HEK293T (cell line): ENCODE data around the gene PRKAG2.

Source experiments
- CTCF ChIA-PET: fragments of 350-600 bp; formaldehyde crosslinking; extraction: SDS; loops from one replicate; lab custom pipeline; 2021; ENCODE audit warnings: antibody characterized with exemption, inconsistent platforms; lab: Yijun Ruan, JAX
- POLR2A ChIA-PET: fragments of 350-600 bp; formaldehyde crosslinking; extraction: SDS; loops from one replicate; lab custom pipeline; 2020; ENCODE audit warnings: antibody characterized with exemption, inconsistent platforms; lab: Yijun Ruan, JAX
- DNase-seq: peaks from one replicate; pipeline ENCODE4 v3.0.0; 2012; ENCODE audit warnings: mixed read lengths; ENCODE audit errors: extremely low spot score
- ARNT ChIP-seq: fragments of 450-650 bp; IDR thresholded peaks from 2 replicates; pipeline ENCODE4 v1.6.1; 2017; ENCODE audit warnings: mild to moderate bottlenecking
- BHLHE40 ChIP-seq: fragments of 450-650 bp; IDR thresholded peaks from 2 replicates; pipeline ENCODE4 v1.6.1; 2016; ENCODE audit warnings: mild to moderate bottlenecking, moderate library complexity, borderline replicate concordance
- CTBP1 ChIP-seq: fragments of 450-650 bp; IDR thresholded peaks from 2 replicates; pipeline ENCODE4 v1.6.1; 2016; ENCODE audit warnings: borderline replicate concordance
- ELF4 ChIP-seq: fragments of 450-650 bp; IDR thresholded peaks from 2 replicates; pipeline ENCODE4 v1.6.1; 2017; ENCODE audit warnings: antibody characterized with exemption
- FOXA1 ChIP-seq: fragments of 450-650 bp; IDR thresholded peaks from 2 replicates; pipeline ENCODE4 v1.6.1; 2016; ENCODE audit warnings: mild to moderate bottlenecking
- FOXK2 ChIP-seq: fragments of 450-650 bp; IDR thresholded peaks from 2 replicates; pipeline ENCODE4 v1.6.1; 2016; ENCODE audit warnings: mild to moderate bottlenecking
- FOXM1 ChIP-seq: fragments of 450-650 bp; IDR thresholded peaks from 2 replicates; pipeline ENCODE4 v1.6.1; 2017; ENCODE audit warnings: mild to moderate bottlenecking, borderline replicate concordance
- HDGF ChIP-seq: fragments of 450-650 bp; IDR thresholded peaks from 2 replicates; pipeline ENCODE4 v1.6.1; 2017; ENCODE audit warnings: antibody characterized with exemption, borderline replicate concordance
- L3MBTL2 ChIP-seq: fragments of 450-650 bp; conservative IDR thresholded peaks from 2 replicates; pipeline ENCODE4 v1.6.1; 2016; ENCODE audit warnings: mild to moderate bottlenecking
- LEF1 ChIP-seq: fragments of 450-650 bp; IDR thresholded peaks from 2 replicates; pipeline ENCODE4 v1.6.1; 2017; ENCODE audit warnings: mild to moderate bottlenecking, borderline replicate concordance
- NFRKB ChIP-seq: fragments of 450-650 bp; IDR thresholded peaks from 2 replicates; pipeline ENCODE4 v1.6.1; 2016; ENCODE audit warnings: mild to moderate bottlenecking, moderate library complexity
- PKNOX1 ChIP-seq: fragments of 450-650 bp; IDR thresholded peaks from 2 replicates; pipeline ENCODE4 v1.6.1; 2016
- SP1 ChIP-seq: fragments of 450-650 bp; IDR thresholded peaks from 2 replicates; pipeline ENCODE4 v1.6.1; 2017
- SUZ12 ChIP-seq: fragments of 450-650 bp; IDR thresholded peaks from 2 replicates; pipeline ENCODE4 v1.6.1; 2016; ENCODE audit warnings: mild to moderate bottlenecking
- TARDBP ChIP-seq: fragments of 450-650 bp; IDR thresholded peaks from 2 replicates; pipeline ENCODE4 v1.6.1; 2016
- ZNF384 ChIP-seq: fragments of 450-650 bp; IDR thresholded peaks from 2 replicates; pipeline ENCODE4 v1.6.1; 2016

The PRKAG2 gene

GRCh38 chr7:151840088-151840910 lies 36.6 kb downstream of the PRKAG2 start:
- DNase-seq: no peak
- ChIA-PET CTCF (interaction anchor here (0.5 to 0.8 kb wide), 2 partner anchors 11 to 27 kb away, joined by 3 read pairs; no protein-coding TSS in a partner anchor), POLR2A (no interaction called here)
- TF ChIP-seq ZNF384 (no peak), HDGF (no peak), LEF1 (no peak), ELF4 (no peak), ARNT (no peak), FOXK2 (no peak), CTBP1 (no peak), NFRKB (no peak), TARDBP (no peak), SUZ12 (no peak), BHLHE40 (no peak), L3MBTL2 (no peak), FOXM1 (no peak), SP1 (no peak)

- DNase-seq: no peak
- POLR2A ChIA-PET: no interaction called here
- CTCF ChIA-PET: no interaction called here
Measured at GRCh38 chr7:151839451-151839921, 37.4 kb downstream of the PRKAG2 start.

GRCh38 chr7:151838861-151839381 lies 38.0 kb downstream of the PRKAG2 start:
- CTCF ChIA-PET: no interaction called here
- no peak for DNase-seq
- TF ChIP-seq ELF4 (no peak), ZNF384 (no peak), L3MBTL2 (no peak), ARNT (no peak), TARDBP (no peak), SUZ12 (no peak), SP1 (no peak), FOXK2 (no peak), HDGF (no peak), FOXA1 (no peak), LEF1 (no peak), FOXM1 (no peak), CTBP1 (no peak), NFRKB (no peak)
- POLR2A ChIA-PET: no interaction called here

More at GRCh38 chr7:151839451-151839921, 37.4 kb downstream of the PRKAG2 start:
- TF ChIP-seq FOXA1 (no peak), LEF1 (no peak), NFRKB (no peak), FOXM1 (no peak), HDGF (no peak), SUZ12 (no peak), ELF4 (no peak), TARDBP (no peak), ZNF384 (no peak), FOXK2 (no peak)

- no peak for DNase-seq
- POLR2A ChIA-PET: no interaction called here
- TF ChIP-seq FOXK2 (no peak), LEF1 (no peak), PKNOX1 (no peak), SUZ12 (no peak), BHLHE40 (no peak), SP1 (no peak), TARDBP (no peak), HDGF (no peak), CTBP1 (no peak), FOXA1 (no peak), NFRKB (no peak), ARNT (no peak), ZNF384 (no peak), FOXM1 (no peak), L3MBTL2 (no peak), ELF4 (no peak)
- CTCF ChIA-PET: interaction anchor here (0.6 to 1.2 kb wide), 2 partner anchors 55 to 62 kb away, joined by 4 read pairs; no protein-coding TSS in a partner anchor
Measured at GRCh38 chr7:151838072-151838471, 38.8 kb downstream of the PRKAG2 start.

GRCh38 chr7:151837285-151838042 lies 39.5 kb downstream of the PRKAG2 start:
- peak; percentile 43 for DNase-seq
- ChIA-PET POLR2A (no interaction called here), CTCF (interaction anchor here (1.2 kb wide), 1 partner anchor 54 kb away, joined by 4 read pairs; no protein-coding TSS in a partner anchor)

More at GRCh38 chr7:151837285-151838042, 39.5 kb downstream of the PRKAG2 start:
- TF ChIP-seq SUZ12 (no peak), ARNT (no peak), SP1 (no peak), CTBP1 (no peak), LEF1 (no peak), FOXM1 (no peak), L3MBTL2 (no peak), FOXA1 (no peak), BHLHE40 (no peak), TARDBP (no peak), HDGF (no peak), PKNOX1 (no peak), FOXK2 (no peak), ELF4 (no peak)
